ENCODE results near the gene THSD7A.
"Not testable (repeated sequence)": the region's sequence is repeated elsewhere in the genome, so short reads cannot be mapped to it uniquely, and the experiment has no call there.

Gene THSD7A

DNA sequence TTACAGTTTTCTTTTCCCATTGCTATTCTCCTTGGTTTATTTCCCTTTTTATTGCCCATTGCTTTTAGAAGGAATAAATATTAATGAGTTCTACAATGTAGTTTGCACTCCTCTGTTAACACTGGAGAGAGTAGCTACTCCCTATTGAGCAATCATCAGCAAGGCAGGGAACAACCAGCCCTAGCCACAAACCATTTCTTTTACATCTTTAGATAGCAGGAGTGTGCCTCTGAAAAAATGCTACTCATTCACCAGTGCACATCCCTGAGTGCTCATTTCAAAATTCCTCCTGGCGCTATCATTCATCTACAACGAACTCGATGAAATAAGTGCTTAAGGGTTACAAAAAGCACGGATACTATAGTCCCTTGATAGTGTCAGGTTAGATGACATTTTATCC is 252.9 kb downstream of the THSD7A start:
- no peak for DNase-seq (ENCODE audit: low read depth, low spot score)

DNA sequence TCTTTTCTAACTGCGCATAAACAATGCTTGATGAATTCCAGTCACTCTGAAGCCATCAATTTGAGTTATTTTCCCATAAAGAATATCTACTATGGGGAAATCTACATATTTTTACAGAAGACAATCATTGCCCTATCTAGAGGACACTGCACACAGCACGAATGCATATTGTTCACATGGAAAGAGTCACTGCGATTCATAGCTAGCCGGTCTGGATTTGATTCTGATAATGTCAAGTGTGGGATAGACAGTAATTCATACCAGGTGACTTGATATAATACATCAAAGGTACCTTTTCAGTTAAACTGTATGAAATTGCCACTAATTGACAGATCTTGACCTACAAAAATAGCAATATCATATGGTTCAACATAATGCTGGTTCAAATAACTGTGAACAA is 255.7 kb downstream of the THSD7A start:
- DNase-seq (ENCODE audit: low read depth, low spot score): no peak

DNA sequence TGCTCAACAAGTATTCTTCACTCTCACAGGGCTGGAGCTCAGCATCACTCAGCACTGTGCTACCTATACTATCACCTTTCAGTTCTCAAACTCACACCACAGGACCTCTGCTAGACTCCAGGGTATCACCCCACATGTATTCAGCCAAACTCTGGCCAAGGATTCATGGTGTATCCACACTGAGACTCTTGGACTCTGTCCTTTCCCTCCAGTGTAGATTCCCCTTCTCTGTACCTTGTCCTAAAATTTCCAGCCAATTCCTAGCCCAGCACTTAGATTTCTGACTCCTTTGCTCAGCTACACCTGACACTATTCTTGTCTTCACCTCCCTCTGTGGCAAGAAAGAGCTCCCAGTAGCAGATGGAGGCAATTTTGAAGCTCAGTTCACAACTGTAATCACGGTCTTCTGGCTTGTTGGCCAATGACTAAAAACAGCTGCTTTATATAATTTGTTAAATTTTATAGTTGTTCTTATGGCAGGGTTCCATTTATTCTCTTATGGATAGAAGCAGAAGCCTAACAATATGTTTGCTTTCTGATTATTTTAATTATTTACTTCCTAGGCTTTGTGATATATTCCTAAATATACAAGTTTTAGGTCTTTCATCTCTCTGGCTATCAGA is 258.8 kb downstream of the THSD7A start:
- no peak for DNase-seq (ENCODE audit: low read depth, low spot score)

DNA sequence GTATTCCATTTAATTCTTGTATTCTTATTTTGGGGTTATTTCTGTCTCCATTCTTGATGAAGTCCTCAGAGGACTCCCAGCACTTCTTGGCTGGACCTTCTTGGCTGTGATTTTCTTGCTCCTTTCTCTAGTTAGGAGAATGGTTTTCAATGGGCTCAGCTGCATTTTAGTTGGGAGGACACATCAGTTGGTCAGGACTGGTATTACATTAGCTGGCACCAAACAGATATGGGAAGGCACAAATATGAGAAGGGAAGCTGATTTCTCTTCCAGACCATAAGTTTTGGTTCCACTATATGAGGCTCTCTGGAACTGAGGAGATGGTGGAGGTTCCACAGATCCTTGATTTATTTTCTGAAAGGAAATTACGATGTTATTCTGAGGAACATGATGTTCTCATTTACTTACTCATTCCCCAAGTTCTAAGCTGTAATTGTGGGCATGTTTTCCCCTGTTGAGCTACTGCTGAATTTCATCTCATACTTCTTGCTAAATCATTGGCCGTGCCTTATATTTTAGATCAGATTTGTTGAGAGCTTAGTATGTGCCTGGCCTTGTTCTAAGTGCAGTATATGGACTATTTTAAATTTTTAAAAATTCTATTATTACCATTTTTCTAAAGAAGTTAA is 261.0 kb downstream of the THSD7A start:
- no peak for DNase-seq (ENCODE audit: low read depth, low spot score)

DNA sequence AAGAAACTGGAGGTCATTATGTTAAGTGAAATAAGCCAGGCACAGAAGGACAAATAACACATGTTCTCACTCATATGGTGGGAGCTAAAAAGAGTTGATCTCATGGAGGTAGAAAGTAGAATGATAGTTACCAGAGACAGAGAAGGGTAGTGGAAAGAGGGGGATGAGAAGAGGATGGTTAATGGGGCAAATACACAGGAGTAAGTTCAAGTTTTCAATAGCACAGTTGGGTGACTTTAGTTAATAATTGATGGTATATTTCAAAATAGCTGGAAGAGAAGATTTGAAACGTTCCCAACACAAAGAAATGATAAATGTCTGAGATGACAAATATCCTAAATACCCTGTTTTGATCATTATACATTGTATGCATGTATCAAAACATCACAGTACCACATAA is 261.8 kb downstream of the THSD7A start:
- DNase-seq (ENCODE audit: low read depth, low spot score): no peak

GRCh38 chr7:11567571-11567970 is 264.4 kb downstream of the THSD7A start:
- DNase-seq (ENCODE audit: low read depth, low spot score): no peak

DNA sequence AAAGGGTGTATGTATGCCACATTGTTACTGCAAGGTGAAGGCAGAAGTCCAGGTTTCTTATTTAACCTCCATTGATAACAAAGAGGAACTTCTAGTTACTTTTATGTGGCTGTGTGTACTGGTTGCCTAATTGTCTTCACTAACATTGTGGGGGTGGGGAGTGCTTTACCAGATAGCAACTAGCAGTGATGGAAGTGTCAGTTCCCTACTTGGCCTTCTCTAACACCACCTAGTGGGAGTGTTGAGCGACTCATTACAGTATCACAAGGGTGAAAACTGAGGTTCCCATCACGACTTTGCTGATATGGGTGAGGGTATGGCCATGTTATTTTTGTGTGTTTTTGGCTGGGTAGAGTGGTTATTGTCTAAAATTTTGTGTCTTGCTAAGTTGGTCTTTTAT is 274.4 kb downstream of the THSD7A start:
- no peak for DNase-seq (ENCODE audit: low read depth, low spot score)

DNA sequence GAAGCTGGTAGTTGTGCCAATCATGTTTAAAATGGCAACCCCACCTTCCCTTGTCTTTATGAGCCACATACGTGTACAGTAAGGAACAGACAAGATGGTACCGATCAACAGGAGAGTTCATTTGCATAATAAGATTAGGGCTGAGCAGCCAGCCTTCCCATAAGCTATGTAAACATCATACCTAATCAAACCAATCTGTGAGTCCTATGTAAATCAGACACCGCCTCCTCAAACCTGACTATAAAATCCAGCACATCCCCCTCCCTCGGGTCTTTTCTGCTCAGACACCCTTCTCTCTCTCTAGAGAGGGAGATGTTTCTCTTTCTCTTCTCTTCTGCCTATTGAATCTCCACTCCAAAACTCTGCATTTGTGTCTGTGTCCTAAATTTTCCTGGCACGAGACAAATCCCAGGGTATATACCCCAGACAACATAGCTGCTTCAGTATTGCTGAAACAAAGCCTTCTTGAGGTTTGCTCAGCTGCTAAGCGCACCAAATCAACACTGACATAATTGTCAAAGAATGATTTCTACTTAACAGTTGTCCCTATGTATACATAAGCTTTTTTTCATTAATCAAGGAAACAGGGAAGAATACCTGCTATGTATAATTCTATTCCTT is 279.2 kb downstream of the THSD7A start:
- DNase-seq (ENCODE audit: low read depth, low spot score): no peak

GRCh38 chr7:11551470-11551869 is 280.5 kb downstream of the THSD7A start:
- DNase-seq (ENCODE audit: low read depth, low spot score): no peak

DNA sequence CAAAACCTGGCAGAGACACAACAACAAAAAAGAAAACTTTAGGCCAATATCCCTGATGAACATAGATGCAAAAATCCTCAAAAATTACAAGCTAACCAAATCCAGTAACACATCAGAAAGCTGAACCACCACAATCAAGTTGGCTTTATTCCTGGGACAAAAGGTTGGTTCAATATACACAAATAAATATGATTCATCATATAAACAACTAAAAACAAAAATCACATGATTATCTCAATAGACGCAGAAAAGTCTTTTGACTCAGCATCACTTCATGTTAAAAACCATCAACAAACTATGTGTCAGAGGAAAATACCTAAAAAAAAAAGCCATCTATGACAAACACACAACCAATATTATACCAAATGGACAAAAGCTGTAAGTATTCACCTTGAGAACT is 283.5 kb downstream of the THSD7A start:
- DNase-seq (ENCODE audit: low read depth, low spot score): no peak

- no peak for DNase-seq (ENCODE audit: low read depth, low spot score)
Measured at GRCh38 chr7:11541330-11541729, 290.7 kb downstream of the THSD7A start.

- DNase-seq (ENCODE audit: low read depth, low spot score): no peak
Measured at GRCh38 chr7:11540271-11540761, 291.7 kb downstream of the THSD7A start.

DNA sequence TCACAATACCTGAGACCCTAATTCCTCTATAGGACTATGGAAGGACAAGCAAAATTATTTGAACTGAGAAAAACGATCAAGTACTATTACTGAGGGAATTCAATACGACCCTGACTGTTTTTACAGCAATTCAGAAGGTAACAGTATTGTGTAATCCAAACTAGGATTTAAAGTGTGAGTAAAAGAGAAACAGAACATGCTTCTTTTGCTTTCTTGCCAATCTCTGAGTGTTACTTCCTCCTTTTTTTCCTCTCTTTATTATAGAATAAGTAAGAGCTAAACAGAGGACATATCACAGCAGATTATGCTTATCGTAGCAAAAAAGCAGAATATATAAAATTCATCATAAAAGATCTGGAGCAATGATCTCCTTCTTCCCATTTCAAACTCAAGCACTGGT is 292.1 kb downstream of the THSD7A start:
- no peak for DNase-seq (ENCODE audit: low read depth, low spot score)

GRCh38 chr7:11538751-11539299 is 293.2 kb downstream of the THSD7A start:
- no peak for DNase-seq (ENCODE audit: low read depth, low spot score)

DNA sequence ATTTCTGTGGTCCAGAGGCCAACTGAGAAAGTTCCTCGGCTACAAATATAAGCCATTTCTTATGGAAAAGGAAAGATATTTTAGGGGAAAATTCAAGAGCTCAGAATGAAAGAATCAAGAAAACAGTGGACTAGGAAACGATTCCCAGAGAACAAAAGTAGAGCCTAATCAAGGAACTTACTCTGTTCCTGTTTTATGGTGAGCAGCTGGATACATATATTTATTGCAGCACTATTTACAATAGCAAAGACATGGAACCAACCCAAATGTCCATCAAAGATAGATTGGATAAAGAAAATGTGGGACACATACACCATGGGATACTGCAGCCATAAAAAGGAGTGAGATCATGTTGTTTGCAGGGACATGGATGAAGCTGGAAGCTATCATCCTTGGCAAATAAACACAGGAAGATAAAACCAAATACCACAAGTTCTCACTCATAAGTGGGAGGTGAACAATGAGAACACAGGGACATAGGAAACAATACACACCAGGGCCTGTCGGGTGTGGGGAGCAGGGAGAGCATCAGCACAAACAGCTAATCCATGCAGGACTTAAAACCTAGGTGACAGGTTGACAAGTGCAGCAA is 298.7 kb downstream of the THSD7A start:
- DNase-seq (ENCODE audit: low read depth, low spot score): no peak

GRCh38 chr7:11529382-11529781 is 302.6 kb downstream of the THSD7A start:
- no peak for DNase-seq (ENCODE audit: low read depth, low spot score)

DNA sequence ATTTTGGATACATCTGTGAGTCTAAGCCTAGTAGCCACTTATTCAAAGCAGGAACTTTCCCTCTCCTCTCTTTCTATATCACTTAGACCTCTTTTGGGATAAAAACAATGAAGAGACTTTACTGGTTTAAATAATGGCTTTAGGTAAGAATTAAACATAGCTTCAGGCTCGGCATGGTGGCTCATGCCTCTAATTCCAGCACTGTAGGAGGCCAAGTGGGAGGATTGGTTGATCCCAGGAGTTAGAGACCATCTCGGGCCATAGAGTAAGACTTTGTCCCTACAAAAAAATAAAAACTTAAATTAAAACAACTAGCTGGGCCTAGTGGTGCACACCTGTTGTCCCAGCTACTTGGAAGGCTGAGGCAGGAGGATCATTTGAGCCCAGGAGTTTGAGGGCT is 304.3 kb downstream of the THSD7A start:
- no peak for DNase-seq (ENCODE audit: low read depth, low spot score)

GRCh38 chr7:11524476-11525397 is 307.3 kb downstream of the THSD7A start:
- no peak for DNase-seq (ENCODE audit: low read depth, low spot score)

GRCh38 chr7:11521964-11522499 is 310.0 kb downstream of the THSD7A start:
- DNase-seq (ENCODE audit: low read depth, low spot score): not testable (repeated sequence)

GRCh38 chr7:11517853-11518252 is 314.1 kb downstream of the THSD7A start:
- DNase-seq (ENCODE audit: low read depth, low spot score): no peak

- no peak for DNase-seq (ENCODE audit: low read depth, low spot score)
Measured at GRCh38 chr7:11516328-11516727, 315.7 kb downstream of the THSD7A start.
